Keratinocyte (primary cell): ENCODE data around the gene MORF4L2.

Experiments used
- CTCF ChIP-seq, 3 experiments: IDR thresholded peaks in 1 of 3; conservative IDR thresholded peaks in 1 of 3; optimal IDR thresholded peaks in 1 of 3; 2 replicates in 2 of 3; 3 replicates in 1 of 3; pipeline versions ENCODE3 to v1.5.1; 2011; ENCODE audit warnings: low read length in 3 of 3, mild to moderate bottlenecking in 3 of 3, moderate library complexity in 2 of 3, control low read depth in 1 of 3, inconsistent platforms in 1 of 3; ENCODE audit not compliant: insufficient read depth in 2 of 3; ENCODE audit errors: extremely low read depth in 1 of 3
- EZH2 ChIP-seq: IDR thresholded peaks from one replicate; pipeline ENCODE4 v1.6.1; 2012; ENCODE audit warnings: inconsistent platforms, mild to moderate bottlenecking, low read length, moderate library complexity

GRCh38 chrX:103687073-103687695 is 685 bp upstream of the MORF4L2 start:
- TF ChIP-seq EZH2 = no peak
- TF ChIP-seq CTCF (optimal IDR thresholded peaks at IDR 0.05 in 1 of 3, IDR thresholded peaks at IDR 0.05 in 1 of 3, conservative IDR thresholded peaks at IDR 0.05 in 1 of 3; ENCODE audit: extremely low read depth in 1 of 3, insufficient read depth in 2 of 3, low read length in 3 of 3) = peak; percentile 16 to 54 (median 51)
